NCI-H2107 (cell line): ENCODE data around the gene MARCHF7.
"Not testable (repeated sequence)": the region's sequence is repeated elsewhere in the genome, so short reads cannot be mapped to it uniquely, and the experiment has no call there.

Experiments used
- DNase-seq: peaks from one replicate; lab custom pipeline; 2025; lab: John Stamatoyannopoulos, UW

Gene MARCHF7

DNA sequence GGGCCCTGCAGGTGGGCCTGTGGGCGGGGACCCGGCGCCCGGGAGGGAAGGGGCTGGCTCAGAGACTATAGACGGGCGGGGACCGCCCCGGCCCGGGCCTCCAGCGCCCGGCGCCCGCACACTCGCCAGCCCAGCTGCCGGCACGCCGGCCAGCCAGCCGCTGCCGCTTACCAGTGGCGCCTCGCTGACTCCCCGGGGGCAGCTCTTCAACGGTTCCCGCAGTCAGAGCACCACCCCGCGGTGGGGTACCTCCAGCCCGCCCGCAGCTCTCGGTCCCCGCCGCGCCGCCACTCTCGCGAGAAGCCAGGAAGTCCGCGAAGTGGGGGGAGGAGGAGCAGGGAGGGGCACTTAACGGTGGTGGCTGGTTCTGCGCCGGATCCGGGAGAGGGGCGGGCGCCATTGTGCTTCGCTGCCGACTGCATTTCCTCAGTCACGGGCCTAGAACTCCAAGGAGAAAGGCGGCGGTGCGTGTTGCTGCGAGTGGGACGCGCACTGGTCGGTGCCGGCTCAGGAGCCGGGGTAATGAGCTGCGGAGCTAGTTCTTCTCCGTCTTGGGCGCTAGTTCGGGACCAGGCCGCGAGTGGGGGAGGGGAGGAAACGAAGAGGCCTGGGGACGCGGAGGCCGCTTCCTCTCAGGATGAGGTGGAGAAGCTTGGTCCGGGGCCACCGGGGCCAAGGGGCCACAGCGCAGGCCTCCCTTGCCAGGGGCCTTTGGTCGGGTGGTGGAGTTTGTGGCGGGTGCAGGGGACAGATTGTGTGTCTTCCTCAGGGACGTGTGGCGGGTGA lies at the start of gene MARCHF7:
MARCHF7 (plus strand) TSS at position 364 of the 786 bp plus-strand sequence. CDS start 16,517 bp downstream, outside the sequence.
- DNase-seq: peak; percentile 91

GRCh38 chr2:159667423-159667822 lies 44.9 kb upstream of the MARCHF7 start:
- DNase-seq: not testable (repeated sequence)

GRCh38 chr2:159671047-159671446 lies 41.3 kb upstream of the MARCHF7 start:
- DNase-seq: no peak

DNA sequence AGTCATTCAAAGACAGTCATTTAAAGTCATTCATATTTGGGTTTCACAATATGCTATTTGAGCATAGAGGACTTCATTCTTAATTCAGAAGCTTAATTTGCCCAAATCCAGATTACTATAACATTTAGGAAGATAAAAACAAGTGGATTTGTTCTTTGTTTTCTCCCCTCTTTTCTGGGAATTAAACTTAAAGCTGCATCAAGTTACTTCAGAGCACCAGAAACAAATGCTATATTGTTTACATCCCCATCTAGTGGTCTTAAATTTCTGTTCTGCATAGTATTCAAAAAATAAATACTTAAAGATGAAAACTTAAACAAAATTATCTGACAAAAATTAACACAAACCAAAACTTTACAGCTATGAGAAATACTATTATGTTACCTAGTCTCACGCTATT lies 34.7 kb upstream of the MARCHF7 start:
- DNase-seq: no peak

- no peak for DNase-seq
Observed at GRCh38 chr2:159680692-159681091, 31.6 kb upstream of the MARCHF7 start.

- no peak for DNase-seq
Observed at GRCh38 chr2:159683817-159684216, 28.5 kb upstream of the MARCHF7 start.

DNA sequence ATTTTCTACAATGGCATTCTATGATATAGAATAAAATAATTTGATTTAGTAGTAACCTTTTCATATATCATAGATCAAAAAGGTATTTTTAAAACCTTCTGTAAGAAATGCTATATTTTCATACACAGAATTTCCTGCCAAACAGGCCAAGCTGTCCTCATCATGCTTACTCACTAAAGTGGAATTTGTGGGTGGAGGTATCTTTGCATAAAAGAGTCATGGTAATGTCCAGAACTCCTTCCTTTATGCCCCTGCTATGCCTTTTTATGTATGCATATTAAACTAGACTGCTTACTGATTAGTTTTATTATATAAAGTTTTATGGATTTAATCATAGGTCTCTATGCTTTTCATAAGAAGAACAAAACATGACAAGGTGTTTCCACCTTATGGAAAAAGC lies 27.5 kb upstream of the MARCHF7 start:
- DNase-seq: no peak

DNA sequence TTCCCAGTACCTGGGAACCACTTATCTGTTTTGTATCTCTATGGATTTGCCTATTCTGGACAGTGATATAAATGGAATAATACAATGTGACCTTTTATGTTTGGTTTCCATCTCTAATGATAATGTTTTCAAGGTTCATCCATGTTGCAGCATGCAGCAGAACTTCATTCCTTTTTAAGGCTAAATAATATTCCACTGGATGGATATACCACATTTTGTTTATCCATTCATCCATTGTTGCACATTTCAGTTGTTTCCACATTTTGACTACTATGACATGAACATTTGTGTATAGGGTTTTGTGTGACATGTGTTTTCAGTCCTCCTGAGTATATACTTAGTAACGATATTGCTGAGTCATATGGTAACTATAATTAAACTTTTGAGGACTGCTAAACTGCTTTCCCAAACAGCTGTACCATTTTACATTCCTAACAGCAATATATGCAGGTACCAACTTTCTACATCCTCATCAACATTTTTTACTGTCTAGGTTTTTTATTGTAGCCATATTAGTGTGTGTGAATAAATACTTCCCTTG lies 17.7 kb upstream of the MARCHF7 start:
- DNase-seq: no peak

DNA sequence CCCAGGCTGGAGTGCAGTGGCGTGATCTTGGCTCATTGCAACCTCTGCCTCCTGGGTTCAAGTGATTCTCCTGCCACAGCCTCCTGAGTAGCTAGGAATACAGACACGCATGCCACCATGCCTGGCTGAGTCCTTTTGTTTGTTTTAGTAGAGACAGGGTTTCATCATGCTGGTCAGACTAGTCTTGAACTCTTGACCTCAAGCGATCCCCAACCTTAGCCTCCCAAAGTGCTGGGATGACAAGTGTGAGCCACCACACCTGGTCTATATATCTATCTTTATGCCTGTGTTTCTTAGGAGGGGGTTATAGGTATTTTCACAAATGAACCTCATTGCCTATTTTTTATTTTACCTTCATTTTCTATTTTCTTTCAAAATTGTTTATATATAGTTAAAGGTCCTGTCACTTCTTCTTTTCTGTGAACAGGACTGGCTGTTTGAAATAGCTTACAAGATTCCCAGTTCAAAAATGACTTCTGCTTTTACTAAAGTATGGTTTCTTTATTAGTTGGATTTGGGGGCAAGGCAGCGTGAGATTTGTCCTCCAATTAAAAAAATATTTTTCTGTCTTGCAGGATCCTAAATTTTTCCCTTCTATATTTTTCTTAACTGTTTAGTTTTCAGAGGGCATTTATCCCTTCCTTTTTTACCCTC lies 16.4 kb upstream of the MARCHF7 start:
- no peak for DNase-seq

- no peak for DNase-seq
Observed at GRCh38 chr2:159703491-159703890, 8.8 kb upstream of the MARCHF7 start.

- DNase-seq: no peak
Observed at GRCh38 chr2:159706385-159706980, 5.8 kb upstream of the MARCHF7 start.

GRCh38 chr2:159708066-159708760 lies 4.1 kb upstream of the MARCHF7 start:
- no peak for DNase-seq

DNA sequence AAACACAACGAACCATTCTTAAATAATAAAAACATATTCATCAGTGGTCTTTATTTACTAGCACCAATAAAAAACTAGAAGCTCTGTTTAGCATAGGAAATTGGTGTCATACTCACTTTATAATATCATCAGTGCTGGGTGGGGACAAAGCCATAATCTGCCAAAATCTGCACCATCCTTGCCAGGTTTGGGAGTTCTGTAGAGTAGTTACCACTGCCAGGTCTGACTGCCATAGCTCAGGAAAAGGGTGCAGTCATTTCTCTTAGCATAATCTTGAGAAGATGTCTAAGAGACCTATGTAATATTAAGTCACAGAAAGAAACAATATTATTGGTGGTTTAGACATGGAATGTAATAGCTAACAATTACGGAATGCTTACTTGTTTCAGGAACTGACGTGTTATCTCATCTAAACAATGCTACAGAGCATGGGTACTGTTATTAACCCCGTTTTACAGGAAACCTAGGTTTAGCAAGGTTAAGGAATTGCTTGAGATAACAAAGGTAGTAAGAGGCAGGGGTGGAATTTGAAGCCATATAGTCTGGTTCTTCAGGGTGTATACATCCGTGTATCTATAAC lies 1.6 kb upstream of the MARCHF7 start:
- no peak for DNase-seq

DNA sequence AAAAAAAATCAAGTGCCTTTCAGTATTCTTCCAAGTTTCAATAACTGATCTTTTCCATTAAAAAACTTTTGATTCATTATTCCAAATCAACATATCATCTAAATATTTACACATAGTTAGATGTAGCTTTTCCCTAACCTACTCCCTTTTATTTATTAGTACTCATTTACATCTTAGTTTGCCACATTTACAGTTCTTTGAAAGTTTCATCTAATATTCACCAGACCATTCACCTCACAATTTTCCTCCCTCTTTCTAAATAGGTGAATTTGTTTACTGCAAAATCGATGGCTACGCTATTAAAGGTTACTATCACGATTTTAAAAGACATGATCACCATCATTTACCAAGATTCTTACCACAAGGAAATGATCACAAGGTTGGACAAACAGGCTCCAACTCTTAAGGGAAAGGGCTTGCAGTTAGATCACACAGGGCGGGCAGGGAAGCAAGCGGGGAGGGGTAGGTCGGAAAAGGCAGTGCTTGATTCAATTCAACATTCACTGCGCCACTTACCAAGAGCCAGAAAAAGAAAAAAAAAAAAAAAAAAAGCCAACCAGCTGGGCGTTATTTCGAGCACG lies 654 bp upstream of the MARCHF7 start:
- DNase-seq: no peak

DNA sequence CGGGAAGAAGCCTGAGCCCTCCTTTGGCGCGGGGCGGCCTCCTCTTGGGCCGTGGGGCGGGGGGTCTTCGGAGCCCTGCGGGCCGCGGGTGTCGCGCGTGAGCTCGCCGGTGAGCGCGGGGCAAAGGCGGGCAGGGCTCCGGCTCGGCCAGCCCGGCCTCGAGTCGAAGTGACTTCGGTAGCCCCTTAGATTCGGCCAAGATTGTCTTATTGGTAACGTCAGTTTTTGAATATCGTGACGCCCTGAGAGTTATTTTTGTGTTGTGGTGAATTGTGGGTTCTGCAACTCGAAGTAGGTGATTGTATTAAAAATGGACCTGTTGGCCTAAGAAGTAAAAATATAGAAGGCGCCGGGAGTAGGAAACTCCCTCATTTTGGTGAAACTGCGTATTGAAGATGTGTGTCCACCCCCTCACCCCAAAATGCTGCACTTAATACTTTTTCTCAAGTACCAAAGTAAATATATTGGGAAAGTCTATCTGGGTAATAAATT lies 669 bp downstream of the MARCHF7 start:
- no peak for DNase-seq

- DNase-seq: no peak
Observed at GRCh38 chr2:159713631-159714246, 1.4 kb downstream of the MARCHF7 start.

DNA sequence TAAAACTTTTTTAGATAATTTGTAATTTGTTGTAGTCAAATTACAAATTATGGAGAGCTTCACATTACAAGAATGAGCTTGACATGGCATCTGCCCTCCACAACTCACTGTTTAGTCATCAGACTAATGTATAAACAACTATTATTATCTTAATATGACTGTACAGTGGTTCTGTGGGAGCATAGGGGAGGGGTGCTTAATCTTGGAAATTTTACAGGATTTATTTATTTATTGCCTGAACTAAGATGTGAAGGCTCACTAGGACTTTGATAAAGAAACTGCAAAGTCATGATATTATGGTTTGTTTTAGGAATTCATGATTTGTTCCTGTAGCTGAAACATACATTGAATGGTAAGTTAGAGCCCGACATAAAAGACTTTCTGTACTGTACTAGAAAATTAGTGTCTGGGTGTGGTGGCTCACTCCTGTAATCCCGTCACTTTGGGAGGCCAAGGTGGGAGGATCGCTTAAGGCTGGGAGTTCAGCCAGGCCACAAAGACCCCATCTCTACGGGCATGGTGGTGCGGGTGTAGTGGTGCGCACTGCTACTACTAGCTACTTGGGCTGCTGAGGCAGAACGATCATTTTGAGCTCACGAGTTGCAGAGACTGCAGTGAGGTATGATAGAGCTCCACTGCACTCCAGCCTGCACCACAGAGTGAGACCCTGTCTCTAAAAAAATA lies 2.1 kb downstream of the MARCHF7 start:
- DNase-seq: no peak

- no peak for DNase-seq
Observed at GRCh38 chr2:159715451-159715850, 3.1 kb downstream of the MARCHF7 start.

- not testable (repeated sequence) for DNase-seq
Observed at GRCh38 chr2:159716409-159716808, 4.1 kb downstream of the MARCHF7 start.

DNA sequence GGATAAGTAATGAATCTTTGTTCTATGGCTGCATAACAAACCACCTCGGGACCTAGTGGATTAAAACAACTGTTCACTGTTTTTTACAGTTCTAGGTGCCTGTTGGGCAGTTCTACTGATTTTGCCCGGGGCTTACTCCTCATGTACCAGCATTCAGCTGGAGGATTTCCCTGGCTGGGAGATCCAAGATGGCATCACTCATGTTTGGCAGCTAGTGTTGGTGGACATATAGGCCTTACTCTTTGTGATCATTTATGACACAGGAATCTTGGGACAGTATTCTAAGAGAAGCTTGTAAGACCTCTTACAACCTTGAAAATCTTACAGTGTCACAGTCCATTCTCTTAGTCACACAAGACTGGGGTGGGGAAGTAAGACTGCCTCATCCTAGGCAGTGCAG lies 4.6 kb downstream of the MARCHF7 start:
- DNase-seq: no peak
